Islet of Langerhans (tissue), 1 donor: ENCODE results near the gene PALLD.
"Not testable (repeated sequence)": the region's sequence is repeated elsewhere in the genome, so short reads cannot be mapped to it uniquely, and the experiment has no call there.

ENCODE experiments used
- FAIRE-seq: peaks from one replicate; lab custom pipeline; 2011; peaks lifted over from hg19 to GRCh38; lab: Jason Lieb, UNC

PALLD gene

GRCh38 chr4:168496834-168497233 is at the start of gene PALLD:
PALLD (plus strand) TSS chr4:168497052.
- no peak for FAIRE-seq

- not testable (repeated sequence) for FAIRE-seq
Observed at GRCh38 chr4:168449063-168449462, 47.8 kb upstream of the PALLD start.

- FAIRE-seq = peak; percentile 87
Observed at GRCh38 chr4:168449719-168450452, 47.0 kb upstream of the PALLD start.

GRCh38 chr4:168451331-168451730 is 45.5 kb upstream of the PALLD start:
- FAIRE-seq = no peak

- FAIRE-seq = peak; percentile 56
Observed at GRCh38 chr4:168451744-168452390, 45.0 kb upstream of the PALLD start.

- no peak for FAIRE-seq
Observed at GRCh38 chr4:168453146-168453545, 43.7 kb upstream of the PALLD start.

- FAIRE-seq = not testable (repeated sequence)
Observed at GRCh38 chr4:168458256-168458655, 38.6 kb upstream of the PALLD start.

GRCh38 chr4:168461821-168462220 is 35.0 kb upstream of the PALLD start:
- FAIRE-seq = no peak

- no peak for FAIRE-seq
Observed at GRCh38 chr4:168472920-168473319, 23.9 kb upstream of the PALLD start.

GRCh38 chr4:168474660-168475320 is 22.1 kb upstream of the PALLD start:
- no peak for FAIRE-seq

GRCh38 chr4:168475745-168476144 is 21.1 kb upstream of the PALLD start:
- FAIRE-seq = no peak

GRCh38 chr4:168478868-168479267 is 18.0 kb upstream of the PALLD start:
- no peak for FAIRE-seq

- no peak for FAIRE-seq
Observed at GRCh38 chr4:168480931-168481611, 15.8 kb upstream of the PALLD start.

- no peak for FAIRE-seq
Observed at GRCh38 chr4:168483811-168484210, 13.0 kb upstream of the PALLD start.

GRCh38 chr4:168484626-168485025 is 12.2 kb upstream of the PALLD start:
- FAIRE-seq = no peak

GRCh38 chr4:168485156-168485910 is 11.5 kb upstream of the PALLD start:
- FAIRE-seq = no peak

GRCh38 chr4:168486912-168487281 is 10.0 kb upstream of the PALLD start:
- no peak for FAIRE-seq

- no peak for FAIRE-seq
Observed at GRCh38 chr4:168487282-168488035, 9.4 kb upstream of the PALLD start.

- FAIRE-seq = no peak
Observed at GRCh38 chr4:168488869-168489274, 8.0 kb upstream of the PALLD start.

- FAIRE-seq = no peak
Observed at GRCh38 chr4:168489616-168490015, 7.2 kb upstream of the PALLD start.

GRCh38 chr4:168490711-168491110 is 6.1 kb upstream of the PALLD start:
- FAIRE-seq = no peak
